ENCODE data around the gene CYB5R4.

DNA sequence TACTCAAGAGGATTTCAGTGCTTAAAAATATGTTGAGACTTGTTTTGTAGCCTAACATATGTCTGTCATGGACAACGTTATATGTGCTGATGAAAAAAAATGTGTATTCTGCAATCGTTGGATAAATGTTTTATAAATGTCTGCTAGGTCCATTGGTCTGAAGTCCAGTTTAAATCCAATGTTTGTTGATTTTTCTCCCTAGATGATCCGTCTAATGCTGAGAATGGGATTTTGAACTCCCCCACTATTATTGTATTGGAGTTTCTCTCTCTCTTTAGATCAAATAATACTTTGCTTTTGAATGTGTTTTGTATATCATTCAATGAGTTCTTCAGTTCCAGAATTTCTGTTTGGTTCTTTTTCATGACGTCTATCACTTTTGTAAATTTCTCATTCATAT is 44.9 kb downstream of the CYB5R4 start:
- TF ChIP-seq CTCF (IDR thresholded peaks at IDR 0.05 in 4 of 5, conservative IDR thresholded peaks at IDR 0.05 in 1 of 5) (no peak), POLR2A (IDR thresholded peaks at IDR 0.05) (no peak)

Measured in gastrocnemius medialis (tissue), 4 donors.